Kidney epithelial cell (primary cell): ENCODE measurements around the gene PPP1R1A. TPM values are rescaled to one million over a fixed set of nuclear protein-coding genes. Genes with fewer than 3 reads are reported as not detected.

ENCODE experiments used
- DNase-seq: peaks from one replicate; pipeline ENCODE4 v3.0.0-alpha.2; 2010; ENCODE audit warnings: low read depth
- H3K27me3 ChIP-seq: 2 replicates; pipeline ENCODE4 v1.6.0; 2011; ENCODE audit warnings: low read length; ENCODE audit not compliant: control insufficient read depth, insufficient read depth
- H3K36me3 ChIP-seq: 2 replicates; pipeline ENCODE4 v1.5.1; 2011; ENCODE audit warnings: low read length; ENCODE audit not compliant: control insufficient read depth, insufficient read depth
- H3K4me3 ChIP-seq: 2 replicates; pipeline ENCODE4 v1.5.1; 2011; ENCODE audit warnings: low read depth, mild to moderate bottlenecking, control low read depth, low read length
- CTCF ChIP-seq: IDR thresholded peaks from 2 replicates; pipeline ENCODE4 v1.5.1; 2011; ENCODE audit warnings: mild to moderate bottlenecking, moderate library complexity, low read length, control low read depth, inconsistent platforms; ENCODE audit not compliant: insufficient read depth, poor library complexity, severe bottlenecking
- total RNA-seq: library from RNA; depleted of rRNA; stranded (reverse); fragments of >200 nt; gene quantifications from 2 replicates; pipeline ENCODE4 v1.2.3, GENCODE V29; 2015

The PPP1R1A gene
- total RNA-seq, 1 donor from 2014 or later, result 2.4 TPM

DNA sequence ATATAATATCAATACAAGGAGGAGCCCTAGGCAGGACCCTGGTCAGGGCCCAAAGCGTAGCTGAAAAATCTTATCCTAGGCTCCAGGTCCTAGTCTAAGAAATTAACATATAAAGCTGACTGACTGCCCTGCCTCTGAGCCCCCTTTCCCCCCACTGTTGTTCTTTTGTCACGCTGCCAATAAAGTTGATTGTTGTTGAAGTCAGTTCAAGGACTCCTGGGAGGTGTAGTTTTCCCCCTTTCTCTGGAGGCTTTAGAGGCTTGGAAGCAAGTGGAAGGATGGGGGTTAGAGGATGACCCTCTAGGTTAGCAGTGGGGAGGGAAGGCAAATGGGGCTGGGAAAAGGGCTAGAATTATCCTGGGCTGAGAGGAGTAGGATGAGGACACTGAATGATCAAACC is 3.2 kb downstream of the PPP1R1A start:
- H3K27me3 ChIP-seq, result peaks cover 8% of the 10 kb centered on the region

GRCh38 chr12:54584128-54584527 is 4.3 kb downstream of the PPP1R1A start:
- Histone ChIP-seq H3K27me3 (peaks cover 8% of the 10 kb centered on the region), H3K36me3 (no peaks in the 10 kb centered on the region), H3K4me3 (no peak overlapping the region)
- no peak for TF ChIP-seq CTCF
- DNase-seq, result no peak

More for the DNA sequence above, 3.2 kb downstream of the PPP1R1A start:
- no peak overlapping the region for H3K4me3 ChIP-seq
- H3K36me3 ChIP-seq, result no peaks in the 10 kb centered on the region
- TF ChIP-seq CTCF, result no peak
- no peak for DNase-seq

GRCh38 chr12:54583726-54584125 is 4.7 kb downstream of the PPP1R1A start:
- Histone ChIP-seq H3K27me3 (peaks cover 8% of the 10 kb centered on the region), H3K4me3 (no peak overlapping the region), H3K36me3 (no peaks in the 10 kb centered on the region)
- no peak for TF ChIP-seq CTCF
- DNase-seq, result no peak

DNA sequence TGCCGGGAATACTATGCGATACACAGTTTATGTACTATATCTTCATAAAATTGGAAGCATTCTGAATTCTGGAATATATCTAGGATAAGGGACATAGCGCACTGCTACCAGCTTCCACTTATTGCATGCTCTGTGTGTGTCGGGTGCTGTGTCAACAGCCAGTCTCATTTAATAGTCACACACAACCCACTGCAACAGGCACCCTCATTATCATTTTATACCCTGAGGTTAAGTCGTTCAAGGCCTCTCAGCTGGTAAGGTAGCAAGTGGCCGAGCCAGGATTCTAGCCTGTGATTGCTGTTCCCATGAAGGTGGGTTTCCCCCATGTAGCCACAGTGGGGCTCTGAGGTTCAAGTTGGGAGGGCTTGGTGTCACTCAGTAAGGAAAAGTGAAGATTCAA is 7.0 kb downstream of the PPP1R1A start:
- peaks cover 9% of the 10 kb centered on the region for H3K27me3 ChIP-seq
- no peaks in the 10 kb centered on the region for H3K36me3 ChIP-seq
- no peak for DNase-seq
- TF ChIP-seq CTCF, result no peak
- H3K4me3 ChIP-seq, result no peak overlapping the region

GRCh38 chr12:54579696-54580333 is 8.6 kb downstream of the PPP1R1A start:
- no peak for DNase-seq
- peaks cover 13% of the 10 kb centered on the region for H3K27me3 ChIP-seq
- H3K36me3 ChIP-seq, result no peaks in the 10 kb centered on the region
- TF ChIP-seq CTCF, result peak; percentile 99
- no peak overlapping the region for H3K4me3 ChIP-seq

GRCh38 chr12:54579258-54579657 is 9.2 kb downstream of the PPP1R1A start:
- DNase-seq, result no peak
- Histone ChIP-seq H3K36me3 (no peaks in the 10 kb centered on the region), H3K4me3 (no peak overlapping the region), H3K27me3 (peaks cover 13% of the 10 kb centered on the region)
- TF ChIP-seq CTCF, result no peak
